Suppressor macrophage (primary cell): ENCODE results near the gene THSD4.
"Not testable (repeated sequence)": the region's sequence is repeated elsewhere in the genome, so short reads cannot be mapped to it uniquely, and the experiment has no call there.

Experiments
- DNase-seq, 4 experiments: peaks; one replicate each; pipeline ENCODE4 v3.0.0-alpha.2; 2020 to 2022

THSD4 gene

DNA sequence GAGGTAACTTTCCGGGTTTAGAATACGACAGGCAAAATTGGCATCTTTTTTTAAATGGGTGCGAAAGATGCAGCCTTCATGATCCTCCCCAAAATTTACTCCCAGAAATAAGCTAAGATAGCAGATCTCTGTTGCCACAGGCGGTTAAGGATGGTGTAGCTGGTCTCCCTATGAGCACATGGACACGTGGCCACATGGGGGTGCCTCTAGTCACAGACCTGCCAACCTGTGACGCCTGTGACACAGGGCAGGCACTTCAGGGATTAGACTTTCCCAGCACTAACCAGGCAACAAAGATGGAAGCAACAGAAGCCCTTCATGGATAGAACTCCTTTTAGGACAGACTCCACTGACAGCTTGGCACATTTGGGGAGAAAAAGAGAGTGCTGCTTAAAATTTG, 320.3 kb downstream of the THSD4 start:
- no peak for DNase-seq

DNA sequence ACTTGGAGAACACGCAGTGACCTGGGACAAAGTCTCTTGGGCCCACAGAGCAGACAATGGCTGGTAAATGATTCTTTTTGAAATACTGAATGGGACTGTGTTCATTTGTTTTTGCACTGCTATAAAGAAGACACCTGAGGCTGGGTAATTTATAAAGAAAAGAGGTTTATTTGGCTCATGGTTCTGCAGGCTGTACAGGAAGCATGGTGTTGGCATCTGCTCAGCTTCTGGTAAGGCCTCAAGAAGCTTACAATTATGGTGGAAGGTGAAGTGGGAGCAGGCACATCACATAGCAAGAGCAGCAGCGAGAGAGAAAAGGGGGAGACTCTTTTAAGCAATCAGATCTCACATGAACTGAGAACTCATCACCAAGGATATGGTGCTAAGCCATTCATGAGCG, 321.6 kb downstream of the THSD4 start:
- DNase-seq, result no peak

DNA sequence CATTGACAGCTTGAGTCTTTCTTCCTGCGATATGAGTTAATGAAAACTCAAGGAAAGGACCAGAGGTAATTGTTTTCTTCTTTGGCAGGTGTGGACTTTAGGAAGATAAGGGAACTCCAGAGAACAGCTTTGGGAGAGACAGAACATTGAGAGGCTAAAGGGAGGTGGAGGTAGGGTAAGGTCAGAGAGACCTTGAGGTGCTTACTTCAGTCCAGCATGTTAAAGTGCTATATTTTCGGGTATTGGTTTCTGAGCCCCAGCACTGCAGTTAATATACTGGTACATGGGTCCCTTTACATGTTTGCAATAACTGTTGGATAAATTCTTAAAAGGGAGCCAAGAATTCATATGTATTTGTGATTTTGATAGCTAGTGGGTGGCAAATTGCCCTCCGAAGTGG, 322.1 kb downstream of the THSD4 start:
- no peak for DNase-seq

- DNase-seq, result no peak
Measured at GRCh38 chr15:71437919-71438318, 322.6 kb downstream of the THSD4 start.

DNA sequence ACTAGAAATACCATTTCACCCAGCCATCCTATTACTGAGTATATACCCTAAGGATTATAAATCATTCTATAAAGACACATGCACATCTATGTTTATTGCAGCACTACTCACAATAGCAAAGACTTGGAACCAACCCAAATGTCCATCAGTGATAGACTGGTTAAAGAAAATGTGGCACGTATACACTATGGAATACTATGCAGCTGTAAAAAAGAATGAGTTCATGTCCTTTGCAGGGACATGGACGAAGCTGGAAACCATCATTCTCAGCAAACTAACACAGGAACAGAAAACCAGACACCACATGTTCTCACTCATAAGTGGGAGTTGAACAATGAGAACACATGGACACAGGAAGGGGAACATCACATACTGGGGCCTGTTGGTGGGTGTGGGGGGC, 324.2 kb downstream of the THSD4 start:
- DNase-seq, result not testable (repeated sequence)

DNA sequence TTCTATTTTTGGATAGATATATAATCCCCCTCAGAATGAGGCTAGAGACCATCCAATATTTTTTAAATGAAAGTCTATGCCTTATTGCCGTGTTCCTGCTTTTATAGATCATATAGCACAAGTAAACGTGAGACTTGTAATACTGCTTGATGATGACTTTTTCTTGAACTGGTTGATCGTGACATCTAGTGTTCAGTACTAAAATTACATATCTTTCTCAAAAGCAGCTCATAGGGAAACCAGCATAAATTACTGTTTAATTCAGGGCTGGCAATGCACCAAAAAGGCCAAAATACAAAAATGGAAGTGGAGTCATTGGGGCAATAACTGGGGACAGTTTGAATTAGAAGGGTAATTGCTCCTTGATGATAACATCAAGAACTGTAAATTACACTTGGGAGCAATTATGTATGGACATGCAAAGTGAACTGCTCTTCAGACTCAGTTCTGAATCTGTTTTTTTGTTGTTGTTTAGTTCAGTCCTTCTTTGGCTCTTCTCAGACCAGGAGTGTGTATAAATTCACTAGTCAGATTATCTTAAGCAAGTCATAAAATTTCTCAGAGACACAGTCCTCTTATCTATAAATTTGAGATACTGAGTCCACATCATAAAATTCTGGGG, 325.3 kb downstream of the THSD4 start:
- peak in 3 of 4 experiments; percentile 17 to 73 (median 55) for DNase-seq

DNA sequence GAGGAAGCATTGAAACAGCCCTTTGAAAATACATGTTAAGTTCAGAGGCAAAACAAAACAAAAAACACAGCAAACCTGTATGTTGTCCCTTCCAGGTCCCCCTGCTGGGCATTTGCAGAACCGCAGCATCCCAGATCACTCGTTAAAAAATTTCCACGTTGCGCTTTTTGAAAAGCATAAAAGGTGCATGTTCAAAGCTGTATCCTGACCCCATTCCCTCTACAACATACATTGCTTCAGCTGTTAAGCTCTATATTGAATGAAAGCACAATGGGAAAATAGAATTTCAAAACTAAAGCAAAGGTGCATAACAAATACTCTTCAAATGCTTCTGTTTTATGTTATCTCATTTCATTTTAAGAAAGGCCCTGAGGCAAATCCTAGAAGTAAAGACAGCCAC, 328.3 kb downstream of the THSD4 start:
- peak; percentile 48 to 79 (median 60) for DNase-seq

- DNase-seq, result no peak
Measured at GRCh38 chr15:71444032-71444810, 328.9 kb downstream of the THSD4 start.

GRCh38 chr15:71444866-71445590, 329.8 kb downstream of the THSD4 start:
- DNase-seq, result no peak

DNA sequence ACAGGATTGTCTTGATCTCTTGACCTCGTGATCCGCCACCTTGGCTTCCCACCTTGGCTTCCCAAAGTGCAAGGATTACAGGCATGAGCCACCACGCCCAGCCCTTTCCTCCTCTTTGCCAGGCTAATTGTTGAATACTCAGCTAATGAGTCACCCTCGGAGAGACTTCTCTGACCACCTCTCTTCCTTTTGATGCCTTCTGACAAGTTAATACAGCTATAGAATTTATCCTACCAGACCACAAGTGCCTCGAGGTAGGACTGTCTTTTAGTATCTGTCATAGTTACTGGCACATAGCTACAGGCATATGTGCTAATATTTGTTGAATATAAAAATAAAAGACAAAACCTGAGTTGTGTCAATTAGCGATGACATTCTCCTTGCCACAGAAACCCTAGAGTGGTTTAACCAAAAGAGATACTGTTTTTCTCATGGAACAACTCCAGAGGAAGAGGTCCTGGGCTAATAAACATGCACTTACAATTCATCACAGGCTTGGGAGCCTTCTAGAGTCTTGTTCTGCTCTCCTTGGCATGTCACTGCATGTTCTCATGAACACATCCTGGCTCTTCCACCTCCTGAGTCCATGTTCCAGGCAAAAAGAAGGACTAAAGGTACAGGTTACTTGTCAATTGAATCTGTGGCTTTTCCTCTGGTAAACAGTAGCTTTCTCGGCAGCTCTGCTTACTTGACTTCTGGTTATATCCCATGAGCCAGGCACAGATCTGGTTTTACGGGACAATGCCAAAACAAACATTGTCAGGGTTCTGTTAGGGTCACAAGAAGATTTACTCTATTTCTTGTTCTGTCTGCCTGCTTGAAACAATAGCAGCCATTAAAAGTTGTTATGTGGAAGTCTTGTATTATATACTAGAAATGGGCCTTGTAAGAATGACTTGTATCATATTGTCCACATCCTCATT, 332.3 kb downstream of the THSD4 start:
- no peak for DNase-seq

GRCh38 chr15:71448688-71449114, 333.4 kb downstream of the THSD4 start:
- peak; percentile 63 to 76 (median 64) for DNase-seq

DNA sequence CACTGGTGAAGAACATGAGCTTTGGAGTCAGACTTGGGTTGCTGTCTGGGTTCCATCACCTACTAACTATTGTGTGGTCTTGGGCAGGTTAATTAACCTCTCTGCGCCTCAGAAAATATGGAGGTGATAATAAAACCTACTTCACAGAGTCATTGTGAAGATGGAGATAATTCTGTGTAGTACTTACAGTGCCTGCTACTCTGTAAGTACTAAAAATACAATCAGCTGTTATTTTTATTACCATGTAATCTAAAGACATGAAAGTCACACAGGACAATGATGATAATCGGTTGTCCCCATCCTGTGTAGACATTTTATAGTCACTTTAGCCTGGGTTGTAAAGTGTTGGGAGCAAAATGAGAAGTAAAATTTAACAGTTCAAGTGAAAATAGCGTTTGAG, 334.1 kb downstream of the THSD4 start:
- no peak for DNase-seq

- DNase-seq, result no peak
Measured at GRCh38 chr15:71449956-71450355, 334.7 kb downstream of the THSD4 start.

- DNase-seq, result no peak
Measured at GRCh38 chr15:71451130-71451529, 335.9 kb downstream of the THSD4 start.

DNA sequence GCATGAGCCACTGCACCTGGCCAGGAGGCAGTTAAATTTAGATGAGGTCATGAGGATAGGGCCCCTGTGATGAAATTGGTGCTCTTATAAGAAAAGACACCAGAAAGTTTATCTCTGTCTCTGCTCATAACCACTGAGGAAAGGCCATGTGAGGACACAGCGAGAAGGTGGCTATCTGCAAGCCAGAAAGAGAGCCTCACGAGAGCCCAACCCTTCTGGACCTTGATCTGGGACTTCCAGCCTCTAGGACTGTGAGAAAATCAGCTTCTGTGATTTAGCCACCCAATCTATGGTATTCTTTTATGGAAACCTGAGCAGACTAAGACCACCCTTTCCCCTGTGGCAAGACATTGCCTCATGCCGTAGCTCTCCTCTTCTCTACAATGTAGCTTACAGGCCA, 337.6 kb downstream of the THSD4 start:
- no peak for DNase-seq

DNA sequence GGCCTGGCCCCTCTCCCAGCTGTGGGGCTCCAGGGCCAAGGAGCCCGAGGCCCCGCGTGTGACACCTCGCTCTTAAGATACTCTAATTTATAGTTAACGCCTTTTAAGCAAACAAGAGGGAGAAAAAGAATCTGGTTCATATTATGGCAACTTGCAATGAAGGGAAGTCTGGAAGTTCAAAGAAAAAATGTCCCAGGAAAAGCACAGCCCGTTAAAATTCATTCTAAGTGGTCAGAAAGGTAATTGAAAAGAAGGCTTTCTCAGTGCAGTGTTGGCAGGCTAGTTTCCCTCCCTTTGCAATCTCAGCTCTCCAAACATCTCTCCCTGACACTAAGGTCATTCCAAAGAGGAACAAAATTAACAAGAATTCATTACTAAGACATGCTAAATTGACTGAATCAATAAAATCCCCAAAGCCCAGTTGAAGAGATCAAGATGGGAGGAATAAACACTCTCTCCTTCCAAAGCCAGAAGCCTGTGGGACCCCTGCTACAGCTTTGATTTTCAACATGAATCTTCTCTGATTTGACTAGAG, 339.3 kb downstream of the THSD4 start:
- no peak for DNase-seq

DNA sequence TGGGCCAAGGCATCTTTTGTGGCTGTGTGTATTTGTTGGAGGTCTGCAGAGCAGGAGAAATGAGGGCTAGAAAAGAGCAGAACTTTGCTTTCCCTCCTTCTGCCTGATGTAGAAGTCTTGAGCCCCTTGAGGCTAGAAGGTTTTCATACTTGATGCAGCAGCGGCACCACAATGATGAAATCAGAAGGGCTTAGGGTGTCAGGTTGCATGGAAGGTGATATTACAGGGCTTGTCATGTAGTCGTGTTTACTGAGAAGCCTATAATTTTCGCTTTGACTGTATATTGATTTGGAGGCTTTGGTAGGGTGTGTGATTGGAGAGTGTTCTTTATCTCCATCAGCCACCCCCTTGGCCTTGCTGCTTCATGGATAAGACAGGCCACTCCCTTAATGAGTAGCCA, 339.8 kb downstream of the THSD4 start:
- no peak for DNase-seq

GRCh38 chr15:71455878-71456277, 340.6 kb downstream of the THSD4 start:
- DNase-seq, result no peak

GRCh38 chr15:71456362-71456761, 341.1 kb downstream of the THSD4 start:
- no peak for DNase-seq

DNA sequence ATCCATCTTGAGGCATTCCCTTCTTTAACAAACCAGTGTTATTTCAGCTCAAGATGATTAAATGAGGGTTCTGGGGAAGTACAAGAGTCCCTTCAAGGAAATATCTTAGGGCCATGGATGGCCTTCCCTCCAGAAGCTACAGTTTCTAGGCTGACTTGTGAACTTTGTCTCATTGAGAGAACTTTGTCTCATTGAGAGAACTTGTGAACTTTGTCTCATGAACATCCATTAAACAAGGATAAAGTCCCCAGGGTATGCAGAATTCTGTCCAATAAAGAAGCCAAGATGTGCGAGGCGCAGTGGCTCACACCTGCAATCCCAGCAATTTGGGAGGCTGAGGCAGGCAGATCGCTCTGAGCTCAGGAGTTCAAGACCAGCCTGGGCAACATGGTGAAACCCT, 341.5 kb downstream of the THSD4 start:
- no peak for DNase-seq

DNA sequence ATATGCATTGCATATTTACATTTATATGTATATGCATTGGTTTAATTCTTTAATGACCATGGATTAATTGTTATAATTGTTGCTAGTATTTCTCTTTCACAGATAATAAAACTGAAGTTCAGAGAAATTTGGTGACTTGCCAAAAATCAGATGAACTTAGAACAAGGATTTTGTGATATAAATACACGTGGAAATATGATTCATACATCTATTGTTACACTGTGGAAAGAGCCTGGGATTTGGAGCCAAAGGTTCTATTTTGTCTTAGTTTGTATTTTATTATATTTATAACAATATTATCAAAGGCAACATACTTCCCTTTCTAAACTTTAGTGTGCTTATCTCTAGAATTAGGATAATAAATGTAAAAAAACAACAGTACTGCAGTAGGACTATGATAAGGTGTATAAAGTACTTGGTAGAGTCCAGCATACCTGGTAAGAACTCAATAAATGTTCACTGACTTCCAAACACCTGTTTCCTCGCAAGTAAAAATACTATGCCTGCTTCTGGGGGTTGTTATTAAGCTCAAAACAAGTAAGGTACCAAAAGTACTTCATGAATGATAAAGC, 342.9 kb downstream of the THSD4 start:
- DNase-seq, result no peak

DNA sequence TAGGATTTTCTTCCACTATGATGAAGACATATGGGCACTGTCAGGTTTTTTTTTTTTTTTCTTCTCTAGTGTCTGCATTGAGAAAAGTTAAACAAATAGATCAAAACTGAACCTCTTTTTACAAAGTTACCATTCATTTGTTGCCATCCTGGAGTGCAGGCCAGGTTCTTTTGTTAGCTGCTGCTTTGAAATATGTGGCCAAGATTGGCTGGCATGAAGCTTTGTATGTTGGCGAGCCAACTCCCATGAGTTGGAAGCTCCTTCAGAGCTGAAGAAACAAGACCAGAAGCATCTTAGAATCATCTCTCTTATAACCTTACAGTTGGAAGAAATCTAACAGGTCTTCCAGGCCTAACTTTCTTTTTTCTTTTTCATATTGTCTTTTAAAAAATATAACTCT, 346.5 kb downstream of the THSD4 start:
- DNase-seq, result no peak
